HCT116 (cell line): ENCODE results near the gene TBC1D28. TPM values are rescaled to one million over a fixed set of nuclear protein-coding genes. Genes with fewer than 3 reads are reported as not detected.
"Not testable (repeated sequence)": the region's sequence is repeated elsewhere in the genome, so short reads cannot be mapped to it uniquely, and the experiment has no call there.

ENCODE experiments used
- ATAC-seq: fragments of 200-7000 bp; cut with Tn5 transposase; 2 replicates; pipeline ENCODE4 v1.9.1; 2020; ENCODE audit warnings: mild to moderate bottlenecking, moderate library complexity
- BruUV-seq: library from RNA; stranded (reverse); fragments of 400-500 nt; replicated peaks from 2 replicates; lab custom pipeline; 2021; lab: Mats Ljungman, UMichigan
- CTCF ChIA-PET: fragments of 300-600 bp; sonication (Branson Sonifier 250); formaldehyde crosslinking; loops from one replicate; lab custom pipeline; 2021; ENCODE audit warnings: antibody characterized with exemption; lab: Charles Lee
- POLR2A ChIA-PET: fragments of 300-600, 350-600 bp; sonication (Branson Sonifier 250); formaldehyde crosslinking; loops from one replicate; lab custom pipeline; 2021; ENCODE audit warnings: antibody characterized with exemption; lab: Charles Lee
- RAD21 ChIA-PET, 2 experiments: fragments of 300-600 bp; sonication (Branson Sonifier 250); formaldehyde crosslinking; loops; one replicate each; lab custom pipeline; 2023; ENCODE audit warnings: low total read pairs in 2 of 2; ENCODE audit not compliant: uncharacterized antibody in 2 of 2, unreplicated experiment in 2 of 2, low non-redundant PET in 1 of 2; lab: Charles Lee
- DNase-seq: peaks from one replicate; pipeline ENCODE4 v3.0.0-alpha.2; 2010; ENCODE audit warnings: low read depth, low spot score
- H2AFZ ChIP-seq: fragments of 200-600 bp; shearing (Covaris generic), sonication (generic); 2 replicates; pipeline ENCODE4 v1.6.1; 2017; ENCODE audit warnings: low read depth, mixed run types, mixed read lengths, antibody characterized with exemption, low read length; ENCODE audit not compliant: poor library complexity, severe bottlenecking
- H3K27ac ChIP-seq: 2 replicates; pipeline ENCODE4 v1.5.1; 2012; ENCODE audit warnings: low read depth, low read length
- H3K27me3 ChIP-seq: fragments of 200-600 bp; sonication (generic); 2 replicates; pipeline ENCODE4 v1.6.1; 2016; ENCODE audit warnings: mixed run types, low read length, mixed read lengths; ENCODE audit not compliant: insufficient read depth
- H3K36me3 ChIP-seq, 2 experiments: fragments of 200-500 bp in 1 of 2; fragments of 200-600 bp in 1 of 2; sonication (Bioruptor generic) in 1 of 2; sonication (generic) in 1 of 2; 2 replicates each; pipeline versions ENCODE4 v1.5.1 to v1.6.1; 2014 to 2016; ENCODE audit warnings: low read length in 2 of 2, inconsistent platforms in 1 of 2, mixed read lengths in 1 of 2, mixed run types in 1 of 2; ENCODE audit not compliant: insufficient read depth in 2 of 2, control insufficient read depth in 1 of 2
- H3K4me1 ChIP-seq, 2 experiments: fragments of 200-600 bp in 1 of 2; sonication (generic) in 1 of 2; 2 replicates each; pipeline versions ENCODE4 v1.5.1 to v1.6.1; 2012 to 2017; ENCODE audit warnings: low read length in 2 of 2, inconsistent platforms in 1 of 2, mild to moderate bottlenecking in 1 of 2, mixed read lengths in 1 of 2, mixed run types in 1 of 2, moderate library complexity in 1 of 2; ENCODE audit not compliant: insufficient read depth in 2 of 2, control insufficient read depth in 1 of 2
- H3K4me2 ChIP-seq: fragments of 200-600 bp; sonication (generic); 2 replicates; pipeline ENCODE4 v1.6.1; 2017; ENCODE audit warnings: mixed run types, low read length, mixed read lengths
- H3K4me3 ChIP-seq, 2 experiments: fragments of 200-600 bp in 1 of 2; sonication (generic) in 1 of 2; replicated peaks in 1 of 2; 2 replicates each; pipeline ENCODE4 v1.5.1; 2011 to 2016; ENCODE audit warnings: low read length in 2 of 2, control low read depth in 1 of 2, low read depth in 1 of 2, mild to moderate bottlenecking in 1 of 2, mixed read lengths in 1 of 2, mixed run types in 1 of 2
- H3K79me2 ChIP-seq: fragments of 200-600 bp; sonication (generic); 2 replicates; pipeline ENCODE4 v1.6.1; 2017; ENCODE audit warnings: mild to moderate bottlenecking, mixed run types, low read length, moderate library complexity, mixed read lengths; ENCODE audit not compliant: insufficient read depth
- H3K9ac ChIP-seq: fragments of 200-600 bp; sonication (generic); 2 replicates; pipeline ENCODE4 v1.6.1; 2016; ENCODE audit warnings: low read length, mixed read lengths
- H3K9me2 ChIP-seq: fragments of 200-600 bp; sonication (generic), shearing (Covaris generic); 2 replicates; pipeline ENCODE4 v1.6.1; 2017; ENCODE audit warnings: mixed run types, mild to moderate bottlenecking, moderate library complexity; ENCODE audit not compliant: insufficient read depth
- H3K9me3 ChIP-seq, 2 experiments: fragments of 200-500 bp in 1 of 2; fragments of 200-600 bp in 1 of 2; sonication (Bioruptor generic) in 1 of 2; sonication (generic) in 1 of 2; 2 replicates each; pipeline ENCODE4 v1.6.1; 2014 to 2017; ENCODE audit warnings: low read length in 2 of 2, mixed read lengths in 2 of 2, inconsistent platforms in 1 of 2, low read depth in 1 of 2, mild to moderate bottlenecking in 1 of 2, mixed run types in 1 of 2, moderate library complexity in 1 of 2; ENCODE audit not compliant: control insufficient read depth in 1 of 2, insufficient read depth in 1 of 2
- H4K20me1 ChIP-seq: fragments of 200-600 bp; sonication (generic), shearing (Covaris generic); 2 replicates; pipeline ENCODE4 v1.6.1; 2017; ENCODE audit warnings: mixed run types, mild to moderate bottlenecking, moderate library complexity; ENCODE audit not compliant: insufficient read depth
- CBX3 ChIP-seq: IDR thresholded peaks from 2 replicates; pipeline ENCODE4 v1.6.1; 2012; ENCODE audit warnings: low read depth
- RAD21 ChIP-seq: IDR thresholded peaks from 2 replicates; pipeline ENCODE4 v1.6.1; 2012; ENCODE audit warnings: low read depth, mild to moderate bottlenecking
- intact Hi-C: fragments of 100-400 bp; cut with micrococcal nuclease; formaldehyde crosslinking; loops from 2 replicates; pipeline ENCODE4 v1.10.0; 2022
- total RNA-seq: library from RNA; stranded (reverse); gene quantifications from one replicate; pipeline ENCODE4 v1.2.1, GENCODE V29; 2021; ENCODE audit not compliant: unreplicated experiment
- TF ChIP-seq, protein P1 (sequence below), 3 experiments: fragments of 200-600 bp in 1 of 3; sonication (generic) in 1 of 3; IDR thresholded peaks in 2 of 3; conservative IDR thresholded peaks in 1 of 3; 2 replicates each; pipeline ENCODE4 v1.5.1; 2012 to 2017; ENCODE audit warnings: low read depth in 2 of 3, low read length in 2 of 3, antibody characterized with exemption in 1 of 3, borderline replicate concordance in 1 of 3, control low read depth in 1 of 3, mild to moderate bottlenecking in 1 of 3, mixed read lengths in 1 of 3, mixed run types in 1 of 3, moderate library complexity in 1 of 3; ENCODE audit not compliant: insufficient read depth in 1 of 3

Gene TBC1D28
- total RNA-seq, 1 experiment from 2014 or later: not detected

DNA sequence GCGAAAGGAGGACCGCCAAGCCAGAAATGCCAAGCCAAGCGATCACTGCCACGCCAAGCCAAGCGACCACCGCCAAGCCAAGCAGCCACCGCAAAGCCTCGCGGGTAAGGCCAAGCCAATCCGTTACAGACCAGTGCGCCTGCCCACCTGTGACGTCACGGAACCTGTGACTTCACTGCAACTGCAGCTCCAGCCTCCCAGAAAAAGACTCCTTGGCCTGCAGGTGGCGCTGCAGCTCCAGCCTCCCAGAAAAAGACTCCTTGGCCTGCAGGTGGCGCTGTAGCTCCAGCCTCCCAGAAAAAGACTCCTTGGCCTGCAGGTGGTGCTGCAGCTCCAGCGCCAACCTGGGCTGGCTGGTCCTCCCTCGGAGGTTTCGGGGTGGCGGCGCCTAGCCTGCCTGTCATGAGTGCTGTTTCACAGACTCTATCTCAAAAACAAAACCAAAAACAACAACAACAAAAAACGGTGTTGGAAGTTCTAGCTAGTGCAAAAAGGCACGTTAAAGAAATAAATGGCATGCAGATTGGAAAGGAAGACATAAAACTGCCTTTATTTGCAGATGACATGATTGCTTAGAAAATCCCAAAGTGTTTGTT is 18.6 kb downstream of the TBC1D28 start:
- H3K4me3 ChIP-seq, RAD21 ChIA-PET, H3K36me3 ChIP-seq, H3K27me3 ChIP-seq, H3K79me2 ChIP-seq, H4K20me1 ChIP-seq, POLR2A ChIA-PET, H3K9me3 ChIP-seq, H3K9ac ChIP-seq, BruUV-seq, H2AFZ ChIP-seq, H3K9me2 ChIP-seq, H3K4me2 ChIP-seq, H3K27ac ChIP-seq, intact Hi-C loops, H3K4me1 ChIP-seq: not testable (repeated sequence)
- ATAC-seq (peak; percentile 67), DNase-seq (peak; percentile 60)
- TF ChIP-seq CBX3 (peak; percentile 70), RAD21 (peak; percentile 88)
- TF ChIP-seq, protein P1, sequence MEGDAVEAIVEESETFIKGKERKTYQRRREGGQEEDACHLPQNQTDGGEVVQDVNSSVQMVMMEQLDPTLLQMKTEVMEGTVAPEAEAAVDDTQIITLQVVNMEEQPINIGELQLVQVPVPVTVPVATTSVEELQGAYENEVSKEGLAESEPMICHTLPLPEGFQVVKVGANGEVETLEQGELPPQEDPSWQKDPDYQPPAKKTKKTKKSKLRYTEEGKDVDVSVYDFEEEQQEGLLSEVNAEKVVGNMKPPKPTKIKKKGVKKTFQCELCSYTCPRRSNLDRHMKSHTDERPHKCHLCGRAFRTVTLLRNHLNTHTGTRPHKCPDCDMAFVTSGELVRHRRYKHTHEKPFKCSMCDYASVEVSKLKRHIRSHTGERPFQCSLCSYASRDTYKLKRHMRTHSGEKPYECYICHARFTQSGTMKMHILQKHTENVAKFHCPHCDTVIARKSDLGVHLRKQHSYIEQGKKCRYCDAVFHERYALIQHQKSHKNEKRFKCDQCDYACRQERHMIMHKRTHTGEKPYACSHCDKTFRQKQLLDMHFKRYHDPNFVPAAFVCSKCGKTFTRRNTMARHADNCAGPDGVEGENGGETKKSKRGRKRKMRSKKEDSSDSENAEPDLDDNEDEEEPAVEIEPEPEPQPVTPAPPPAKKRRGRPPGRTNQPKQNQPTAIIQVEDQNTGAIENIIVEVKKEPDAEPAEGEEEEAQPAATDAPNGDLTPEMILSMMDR (IDR thresholded peaks at IDR 0.05 in 2 of 3, conservative IDR thresholded peaks at IDR 0.05 in 1 of 3; ENCODE audit: borderline replicate concordance in 1 of 3, insufficient read depth in 1 of 3, low read depth in 2 of 3, low read length in 2 of 3): peak; percentile 80 to 100 (median 89)
- CTCF ChIA-PET: interaction anchor here (0.9 to 1.3 kb wide), 2 partner anchors 10 to 335 kb away, joined by 3 to 4 read pairs; no protein-coding TSS in a partner anchor

DNA sequence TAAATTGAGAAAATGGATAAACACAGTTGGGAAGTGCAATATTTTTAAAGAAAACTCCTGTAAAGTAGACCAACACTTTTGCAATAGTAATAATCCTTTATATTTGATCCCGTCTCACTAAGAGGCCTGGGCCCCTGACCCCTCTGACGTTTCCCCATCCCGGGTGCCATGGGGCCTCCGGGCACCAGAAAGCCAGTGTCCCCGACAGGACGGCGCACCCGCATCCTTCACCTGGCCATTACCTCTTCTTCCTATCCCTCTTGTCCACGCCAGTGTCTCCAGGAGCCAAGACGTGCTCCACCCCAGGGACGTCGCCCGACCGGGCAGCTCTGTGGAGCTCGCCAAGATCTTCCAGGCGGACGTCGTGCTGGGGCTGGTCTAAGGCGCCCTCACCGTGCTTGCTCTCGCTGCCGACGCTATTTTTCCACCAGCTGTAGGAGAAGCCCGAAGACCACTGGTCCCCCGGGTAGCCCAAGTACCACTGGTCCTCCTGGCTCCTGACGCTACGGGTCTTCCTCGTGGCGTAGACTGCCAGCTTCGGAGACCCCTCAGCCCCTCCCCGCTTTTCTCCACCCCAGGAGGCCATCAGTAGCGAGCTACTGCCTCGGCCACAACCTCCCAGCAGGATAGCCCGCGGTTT is 19.2 kb downstream of the TBC1D28 start:
- H3K4me1 ChIP-seq, H3K4me3 ChIP-seq, H4K20me1 ChIP-seq, H3K9me2 ChIP-seq, H3K9ac ChIP-seq, ATAC-seq, H3K79me2 ChIP-seq, intact Hi-C loops, RAD21 ChIA-PET, DNase-seq, POLR2A ChIA-PET, BruUV-seq, H3K27ac ChIP-seq, H3K9me3 ChIP-seq, H2AFZ ChIP-seq, H3K27me3 ChIP-seq, H3K36me3 ChIP-seq, H3K4me2 ChIP-seq: not testable (repeated sequence)
- CTCF ChIA-PET: interaction anchor here (0.9 to 1.3 kb wide), 2 partner anchors 11 to 336 kb away, joined by 3 to 4 read pairs; no protein-coding TSS in a partner anchor

DNA sequence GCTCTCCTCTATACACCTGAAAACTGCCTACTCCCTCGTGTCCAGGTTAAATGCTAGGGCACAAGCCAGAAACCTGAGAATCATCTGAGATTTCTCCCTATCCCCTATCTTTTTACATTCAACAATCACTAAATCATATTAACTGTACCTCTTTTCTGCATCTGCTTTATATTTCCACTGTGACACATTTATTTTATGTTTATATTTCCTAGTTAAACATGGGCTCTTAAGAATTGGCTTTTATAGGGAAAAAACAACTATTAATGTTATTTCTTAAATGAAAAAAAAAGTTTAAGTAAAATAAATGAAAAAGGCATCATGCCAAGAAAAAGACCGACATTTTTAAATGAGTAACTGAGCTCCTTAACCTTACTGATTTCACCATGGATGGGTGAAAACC is 26.6 kb downstream of the TBC1D28 start:
- RAD21 ChIA-PET, DNase-seq, H3K36me3 ChIP-seq, H3K4me2 ChIP-seq, POLR2A ChIA-PET, H3K9me3 ChIP-seq, H4K20me1 ChIP-seq, H3K27ac ChIP-seq, H3K4me3 ChIP-seq, H3K9ac ChIP-seq, CTCF ChIA-PET, ATAC-seq, intact Hi-C loops, H3K27me3 ChIP-seq, H3K4me1 ChIP-seq, H2AFZ ChIP-seq, BruUV-seq, H3K79me2 ChIP-seq, H3K9me2 ChIP-seq: not testable (repeated sequence)
